GM12891 (cell line): ENCODE results near the gene KLHL2.
A peak's percentile ranks its signal among the peaks of the same experiment; 100 is the strongest.
"Not testable (repeated sequence)": the region's sequence is repeated elsewhere in the genome, so short reads cannot be mapped to it uniquely, and the experiment has no call there.

Experiments
- DNase-seq: peaks from one replicate; pipeline ENCODE4 v3.0.0; 2011; ENCODE audit warnings: low spot score; ENCODE audit not compliant: insufficient read length
- FAIRE-seq: peaks from 2 replicates; lab custom pipeline; 2011; peaks lifted over from hg19 to GRCh38; lab: Jason Lieb, UNC
- PAX5 ChIP-seq: IDR thresholded peaks from 2 replicates; pipeline ENCODE4 v1.6.1; 2011; ENCODE audit warnings: low read length, moderate library complexity, mild to moderate bottlenecking; ENCODE audit not compliant: insufficient read depth, severe bottlenecking
- POLR2A ChIP-seq: IDR thresholded peaks from 2 replicates; pipeline ENCODE4 v1.6.1; 2011; ENCODE audit warnings: low read depth, low read length, control low read depth
- POLR2AphosphoS5 ChIP-seq: IDR thresholded peaks from 2 replicates; pipeline ENCODE4 v1.6.1; 2011; ENCODE audit warnings: low read depth, low read length, control low read depth
- POU2F2 ChIP-seq: IDR thresholded peaks from 2 replicates; pipeline ENCODE4 v1.6.1; 2011; ENCODE audit warnings: low read depth, mild to moderate bottlenecking, control low read depth, low read length, moderate library complexity
- SPI1 ChIP-seq: IDR thresholded peaks from 2 replicates; pipeline ENCODE4 v1.6.1; 2011; ENCODE audit warnings: low read depth, low read length, control low read depth
- TAF1 ChIP-seq: IDR thresholded peaks from 2 replicates; pipeline ENCODE4 v1.6.1; 2011; ENCODE audit warnings: low read depth, low read length, control low read depth

Gene KLHL2

GRCh38 chr4:165217325-165217724 is 10.0 kb downstream of the KLHL2 start:
- no peak for DNase-seq
- no peak for TF ChIP-seq SPI1
- FAIRE-seq, result no peak

DNA sequence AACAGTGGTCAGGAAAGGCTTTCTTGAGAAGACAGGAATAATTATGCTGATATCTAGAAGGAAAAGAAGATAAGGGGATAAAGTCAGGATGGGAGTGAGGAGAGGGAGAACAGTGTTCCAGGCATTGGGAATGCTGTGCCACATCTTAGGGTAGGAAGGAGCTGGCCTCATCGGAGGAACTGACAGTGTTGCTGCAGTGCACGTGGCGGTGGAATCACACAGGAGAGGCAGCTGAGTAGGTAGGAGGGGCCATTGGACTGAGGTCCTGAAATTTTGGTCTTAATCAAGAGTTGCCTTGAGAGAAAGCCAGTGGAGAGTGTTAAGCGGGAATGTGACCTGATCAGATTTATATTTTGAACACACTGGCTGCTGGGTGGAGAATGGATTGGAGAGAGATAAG is 13.9 kb downstream of the KLHL2 start:
- FAIRE-seq, DNase-seq: not testable (repeated sequence)

- peak; percentile 79 for FAIRE-seq
- not testable (repeated sequence) for DNase-seq
These were observed 14.8 kb downstream of the KLHL2 start for GRCh38 chr4:165221993-165222650.

DNA sequence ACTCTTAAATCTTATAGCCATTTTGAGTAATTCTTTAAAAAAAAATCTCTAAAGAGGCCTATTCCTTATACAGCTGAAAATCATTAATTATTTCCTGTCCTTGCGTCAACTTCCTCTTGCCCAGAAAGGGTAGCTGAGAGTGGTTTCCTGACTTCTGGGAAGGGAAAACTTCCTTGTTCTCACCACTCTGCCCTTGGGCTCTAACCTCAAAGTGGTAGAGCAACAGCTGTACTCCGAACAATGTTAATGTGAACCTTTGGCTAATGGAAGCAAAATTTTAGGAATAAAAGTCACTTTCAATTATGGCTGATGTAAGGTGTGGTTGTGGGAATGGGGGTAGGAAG is 15.3 kb downstream of the KLHL2 start:
- DNase-seq (no peak), FAIRE-seq (no peak)
- TF ChIP-seq POU2F2 (no peak), TAF1 (no peak), PAX5 (no peak), POLR2A (no peak), SPI1 (no peak), POLR2AphosphoS5 (no peak)

DNA sequence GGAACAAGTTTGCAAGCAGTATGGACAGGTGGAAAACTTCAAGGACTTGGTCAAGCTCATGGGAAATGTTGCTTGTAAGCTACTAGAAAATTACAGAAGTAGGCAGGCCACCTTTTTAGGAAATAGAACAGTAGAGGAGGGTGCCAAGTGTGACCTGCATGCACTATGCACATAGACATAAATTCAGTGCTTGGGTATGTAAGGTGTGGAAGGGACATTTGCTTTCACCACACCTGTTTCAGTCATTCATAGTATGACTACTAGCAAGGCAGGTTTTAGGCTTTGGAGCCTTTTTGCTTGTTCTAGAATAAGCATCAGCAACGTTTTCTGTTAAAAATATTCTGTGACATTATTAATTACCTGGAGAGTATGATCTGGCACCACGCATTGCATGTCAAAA is 20.0 kb downstream of the KLHL2 start:
- peak; percentile 86 for FAIRE-seq
- DNase-seq, result not testable (repeated sequence)

DNA sequence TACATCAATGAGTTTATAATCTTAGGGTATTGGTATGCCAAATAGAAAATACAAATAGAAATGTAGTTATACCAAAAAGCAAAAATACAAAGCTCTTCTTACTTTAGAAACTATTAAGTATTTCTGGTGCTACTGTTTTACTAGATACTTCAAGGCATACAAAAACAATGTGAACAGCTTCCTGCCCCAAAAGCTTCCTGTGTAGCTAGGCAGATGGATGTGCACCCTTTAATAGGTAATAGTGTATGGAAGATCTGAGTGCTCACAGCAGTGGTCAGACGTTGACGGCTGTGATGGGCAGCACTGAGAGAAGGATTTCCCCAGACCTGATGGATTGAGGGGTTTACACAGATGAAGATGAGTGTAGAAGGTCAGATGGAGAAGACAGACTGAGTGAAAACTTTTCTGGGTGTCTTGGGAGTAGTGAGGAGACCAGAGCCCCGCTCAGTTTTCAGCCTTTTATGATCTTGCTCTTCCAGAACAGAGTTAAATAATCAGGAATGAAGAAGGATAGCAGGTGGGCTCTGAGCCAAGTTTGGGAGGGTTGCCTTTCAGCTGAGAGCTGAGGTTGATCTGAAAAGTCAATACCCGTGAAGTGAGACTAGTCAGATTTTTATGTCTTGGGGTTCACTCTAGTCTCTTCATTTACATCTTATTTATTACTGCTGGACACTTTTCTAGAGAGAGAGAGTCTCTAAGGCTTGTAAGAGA is 22.3 kb downstream of the KLHL2 start:
- FAIRE-seq, result peak; percentile 85
- DNase-seq, result not testable (repeated sequence)

DNA sequence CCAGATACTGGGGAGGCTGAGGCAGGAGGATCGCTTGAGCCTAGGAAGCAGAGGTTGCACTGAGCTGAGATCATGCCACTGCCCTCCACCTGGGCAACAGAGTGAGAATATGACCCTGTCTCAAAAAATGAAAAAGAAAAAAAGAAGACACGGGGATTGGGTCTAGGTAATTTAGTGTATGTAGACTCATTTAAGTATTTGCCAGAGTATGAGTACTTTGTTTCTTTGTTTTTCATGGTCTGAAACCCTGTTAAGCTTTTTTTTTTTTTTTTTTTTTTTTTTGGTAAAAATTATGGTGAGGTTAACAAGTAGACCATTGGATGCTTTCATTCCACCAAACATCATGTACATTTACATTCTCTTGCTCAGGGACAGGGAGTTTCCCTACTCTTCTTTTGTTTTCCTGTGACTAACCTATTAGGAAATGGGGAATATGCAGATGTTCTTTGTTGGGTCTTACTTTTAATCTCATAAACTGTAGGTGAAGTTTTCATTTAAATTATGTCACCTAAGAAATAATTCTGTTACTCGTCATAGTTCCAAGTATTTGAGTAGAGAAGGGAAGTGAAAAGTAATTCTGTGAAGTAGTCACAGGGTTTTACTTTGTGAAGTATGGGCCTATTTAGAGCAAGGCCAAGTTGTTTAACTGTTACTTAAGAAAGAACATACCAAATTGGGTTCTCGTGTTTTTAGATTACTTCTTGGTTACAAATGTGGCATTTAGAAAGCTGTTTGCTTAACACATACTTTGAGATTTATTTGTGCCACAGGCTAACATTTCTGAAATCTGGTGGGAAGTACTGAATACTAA is 25.5 kb downstream of the KLHL2 start:
- not testable (repeated sequence) for DNase-seq, FAIRE-seq
- TF ChIP-seq SPI1, result peak; percentile 52

DNA sequence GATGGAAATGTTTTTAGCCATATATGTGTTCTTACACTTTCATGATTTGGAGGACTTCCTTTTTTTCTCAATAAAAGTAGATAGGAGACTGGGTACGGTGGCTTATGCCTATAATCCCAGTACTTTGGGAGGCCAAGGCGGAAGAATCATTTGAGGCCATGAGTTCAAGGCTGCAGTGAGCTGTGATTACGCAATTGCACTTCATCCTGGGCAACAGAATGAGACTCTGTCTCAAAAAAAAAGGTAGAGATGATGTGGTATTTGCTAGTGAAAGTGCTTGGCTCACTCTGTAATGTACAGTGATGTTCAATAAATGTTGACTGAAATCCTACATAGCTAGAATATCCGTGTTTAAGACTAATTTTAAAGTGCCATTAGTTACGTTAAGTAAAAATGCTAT is 27.4 kb downstream of the KLHL2 start:
- TF ChIP-seq POLR2AphosphoS5, result no peak
- no peak for TF ChIP-seq SPI1
- no peak for TF ChIP-seq PAX5
- no peak for TF ChIP-seq TAF1
- no peak for TF ChIP-seq POU2F2
- TF ChIP-seq POLR2A, result no peak
- DNase-seq (no peak), FAIRE-seq (no peak)

- not testable (repeated sequence) for DNase-seq, FAIRE-seq
These were observed 29.5 kb downstream of the KLHL2 start for GRCh38 chr4:165236852-165237251.

- not testable (repeated sequence) for DNase-seq
- peak; percentile 80 for TF ChIP-seq SPI1
- peak; percentile 79 for FAIRE-seq
These were observed 30.8 kb downstream of the KLHL2 start for GRCh38 chr4:165238041-165238640.

- not testable (repeated sequence) for FAIRE-seq, DNase-seq
These were observed 33.4 kb downstream of the KLHL2 start for GRCh38 chr4:165240761-165241160.

DNA sequence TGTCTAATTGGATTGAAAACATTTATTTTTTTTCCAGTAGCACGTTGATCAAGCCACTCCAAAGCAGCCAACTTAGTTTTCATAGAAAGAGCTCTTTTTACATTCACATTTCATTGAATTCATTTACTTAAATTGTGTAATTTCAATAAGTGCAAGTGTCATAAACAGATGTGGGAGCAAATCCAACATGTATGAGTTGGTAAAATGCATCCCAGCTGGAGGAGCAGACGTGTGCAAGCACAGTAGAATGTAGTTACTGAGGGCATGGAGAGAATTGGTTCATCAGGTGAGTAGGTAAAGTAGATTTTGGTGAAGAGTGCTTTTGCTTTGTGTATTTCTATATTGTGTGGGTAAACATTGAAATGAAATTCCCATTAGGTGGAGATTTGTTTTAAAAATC is 36.8 kb downstream of the KLHL2 start:
- DNase-seq, FAIRE-seq: not testable (repeated sequence)

GRCh38 chr4:165244587-165245186 is 37.3 kb downstream of the KLHL2 start:
- not testable (repeated sequence) for FAIRE-seq, DNase-seq
